SW 1271 (cell line): ENCODE measurements around the gene CHCHD4.

Experiments used
- DNase-seq, 2 experiments: peaks; one replicate each; lab custom pipeline; 2025; lab: John Stamatoyannopoulos, UW

Gene CHCHD4

DNA sequence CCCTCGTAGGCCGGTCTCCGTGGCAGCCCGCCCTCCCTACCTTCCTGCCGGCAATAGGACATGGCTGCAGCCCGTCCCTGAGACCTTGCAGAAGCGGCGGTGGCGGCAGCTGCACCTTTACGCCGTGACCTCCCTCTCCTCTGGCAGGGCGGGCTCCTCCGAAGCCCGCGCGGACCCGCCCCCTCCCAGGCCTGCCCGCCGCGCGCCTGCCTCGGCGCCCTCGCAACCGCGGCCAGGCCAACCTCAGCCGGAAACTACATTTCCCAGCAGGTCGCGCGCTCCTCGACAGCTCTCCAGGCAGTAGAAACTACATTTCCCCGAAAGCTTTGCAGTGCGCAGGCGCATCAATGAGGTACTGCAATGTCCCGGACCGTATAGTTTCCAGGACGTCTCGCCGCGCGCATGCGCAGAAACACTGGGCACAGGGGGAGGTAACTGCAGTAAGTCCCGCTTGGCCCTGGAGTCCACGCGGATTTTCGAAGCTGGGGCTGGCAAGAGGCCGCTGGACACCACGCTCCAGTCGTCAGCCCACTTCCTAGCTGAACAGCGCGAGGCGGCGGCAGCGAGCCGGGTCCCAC, at the start of gene CHCHD4, which contains the start of gene TMEM43:
TSS of gene CHCHD4 (minus strand) at position 256 of the 578 bp plus-strand sequence. CDS start at position 62, 194 bp downstream.
TSS of gene TMEM43 (plus strand) at position 438 of the 578 bp plus-strand sequence. CDS start 142 bp downstream, outside the sequence.
- DNase-seq, result peak; percentile 97 to 99

DNA sequence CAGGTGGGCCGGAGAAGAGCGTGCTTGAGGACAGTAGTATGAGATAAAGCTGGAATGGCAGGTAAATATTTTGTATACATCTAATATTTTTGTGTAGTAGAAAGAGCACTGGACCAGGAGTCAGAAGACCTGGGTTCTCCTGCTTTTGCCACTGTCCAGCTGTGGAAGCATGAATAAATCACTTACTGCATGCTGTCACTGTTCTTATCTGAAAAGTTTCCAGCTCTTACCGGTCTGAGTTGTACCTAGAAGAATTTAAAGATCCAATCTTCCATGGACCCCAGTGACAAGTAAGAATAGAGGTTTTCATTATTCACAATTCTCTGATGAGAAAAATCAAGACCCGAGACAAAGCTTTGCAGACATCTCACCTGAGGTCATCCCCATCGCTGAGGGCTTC, 47.8 kb upstream of the CHCHD4 start:
- DNase-seq, result no peak

DNA sequence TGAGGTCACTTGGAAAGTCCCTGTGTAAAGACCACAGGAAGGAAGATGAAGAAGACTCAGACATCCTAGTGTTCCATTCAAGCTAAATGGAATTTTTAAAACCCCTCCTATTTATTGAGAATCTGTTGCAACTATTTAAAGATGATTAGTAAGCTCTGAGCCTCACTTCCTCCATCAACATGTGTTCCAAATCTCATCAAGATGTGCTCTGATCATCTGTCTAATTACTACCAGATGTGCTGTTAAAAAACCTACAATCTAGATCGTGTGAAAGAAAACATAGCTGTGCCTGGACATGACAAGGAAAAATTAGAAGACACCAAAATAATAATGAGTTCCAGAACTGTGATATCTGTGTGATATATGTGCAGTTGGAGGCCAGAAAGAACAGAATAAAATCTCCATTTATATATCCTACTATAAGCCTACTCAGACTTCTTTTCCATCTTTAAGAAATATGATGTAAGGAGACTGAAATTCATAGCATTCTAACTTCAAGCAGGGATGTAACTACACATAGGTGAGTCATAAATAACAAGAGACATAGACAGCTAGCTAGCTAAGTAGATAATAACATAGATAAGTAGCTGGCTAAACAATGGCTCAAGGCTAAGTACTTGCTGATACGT, 46.0 kb upstream of the CHCHD4 start:
- DNase-seq, result no peak

- no peak for DNase-seq
These were observed 45.2 kb upstream of the CHCHD4 start for GRCh38 chr3:14169871-14170270.

DNA sequence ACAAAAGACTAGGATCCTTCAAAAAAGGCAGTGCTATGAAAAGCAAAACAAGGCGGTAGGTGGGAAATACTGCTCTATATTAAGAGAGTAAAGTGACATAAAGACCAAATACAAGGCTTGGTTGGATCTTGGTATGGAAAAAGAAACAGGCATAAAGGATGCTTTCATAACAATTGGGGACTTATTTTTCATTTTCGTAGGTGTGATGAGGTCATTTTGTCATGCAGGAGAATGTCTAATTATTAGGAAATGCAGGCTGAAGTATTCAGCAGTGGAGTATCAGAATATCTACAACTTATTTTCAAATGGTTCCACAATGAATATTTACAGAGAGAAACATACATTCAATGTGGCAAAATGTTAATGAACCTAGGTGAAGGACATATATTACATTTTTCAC, 44.8 kb upstream of the CHCHD4 start:
- no peak for DNase-seq

GRCh38 chr3:14166877-14167603, 42.4 kb upstream of the CHCHD4 start:
- no peak for DNase-seq

- DNase-seq, result no peak
These were observed 37.5 kb upstream of the CHCHD4 start for GRCh38 chr3:14162178-14162577.

- DNase-seq, result no peak
These were observed 36.6 kb upstream of the CHCHD4 start for GRCh38 chr3:14161282-14161681.

GRCh38 chr3:14159426-14159825, 34.8 kb upstream of the CHCHD4 start:
- no peak for DNase-seq

DNA sequence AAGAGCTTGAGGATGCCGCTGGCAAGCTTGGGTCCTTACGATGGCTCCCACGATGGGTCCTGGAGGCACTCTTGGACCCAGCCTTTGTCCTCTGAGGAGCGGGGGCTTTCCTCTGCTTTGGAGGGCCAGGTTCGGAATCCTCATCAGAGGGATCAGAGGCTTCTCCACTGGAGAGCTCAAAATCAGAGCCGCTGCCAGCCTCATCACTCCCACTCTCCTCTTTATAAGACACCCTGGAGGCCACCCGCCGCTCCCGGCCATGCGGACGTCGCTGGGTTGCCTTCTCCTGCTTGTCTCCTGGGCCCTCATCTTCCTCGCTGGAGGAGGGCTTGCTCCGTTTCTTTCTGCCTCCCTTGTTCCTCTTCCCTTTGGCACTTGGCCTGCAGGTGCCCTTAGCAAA, 33.7 kb upstream of the CHCHD4 start:
- DNase-seq, result no peak

DNA sequence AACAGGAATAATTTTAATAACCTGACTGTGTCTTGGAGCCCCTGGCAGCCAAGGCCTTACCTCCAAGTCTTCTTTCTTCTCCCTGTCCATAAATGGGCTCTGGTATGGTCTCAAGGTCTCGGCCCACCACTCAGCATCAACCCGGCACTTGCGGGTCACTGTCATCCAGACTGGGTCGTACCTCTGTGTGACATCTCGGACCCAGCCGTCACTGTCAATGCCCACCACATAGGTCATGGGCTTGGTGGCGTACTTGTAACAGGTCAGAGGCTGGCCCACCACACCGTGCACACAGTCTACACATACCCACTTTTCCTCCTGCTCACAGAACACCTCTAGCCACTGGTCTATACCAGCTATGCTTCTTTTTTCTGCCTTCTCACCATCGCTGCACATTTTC, 33.3 kb upstream of the CHCHD4 start:
- DNase-seq, result no peak

DNA sequence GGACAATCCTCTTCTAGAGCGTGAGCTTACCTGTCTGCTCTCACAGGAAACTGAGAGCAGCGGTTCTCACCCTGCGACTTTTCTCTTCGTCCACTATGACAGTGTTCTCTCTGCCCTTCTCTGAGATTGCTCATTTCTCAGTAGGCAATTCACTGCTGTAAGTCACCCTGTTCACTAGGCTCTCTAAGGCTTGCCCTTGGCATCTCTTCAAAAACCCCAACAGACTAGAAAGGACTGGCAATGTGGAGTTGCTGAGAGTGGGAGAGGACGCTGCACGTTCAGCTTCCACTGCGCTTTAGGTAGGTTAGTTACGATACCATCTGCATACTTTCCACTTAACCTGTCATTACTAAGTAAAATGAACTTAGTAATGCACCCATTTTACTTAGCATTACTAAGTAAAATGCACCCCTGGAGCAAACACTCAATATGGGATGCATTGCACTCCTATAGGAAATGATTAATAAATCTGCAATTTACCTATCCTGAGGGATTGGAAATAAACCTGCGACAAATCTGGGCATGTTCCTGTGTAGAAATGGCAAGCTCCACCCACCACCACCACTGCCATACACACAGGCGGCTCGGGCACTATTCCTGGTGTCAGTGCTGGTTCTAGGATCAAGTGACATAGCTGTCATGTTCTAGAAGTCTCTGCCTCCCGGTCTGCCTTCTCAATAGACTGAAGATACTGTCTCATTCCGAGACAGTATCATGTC, 32.3 kb upstream of the CHCHD4 start:
- no peak for DNase-seq

- no peak for DNase-seq
These were observed 31.5 kb upstream of the CHCHD4 start for GRCh38 chr3:14156201-14156600.

- DNase-seq, result no peak
These were observed 30.3 kb upstream of the CHCHD4 start for GRCh38 chr3:14154895-14155440.

DNA sequence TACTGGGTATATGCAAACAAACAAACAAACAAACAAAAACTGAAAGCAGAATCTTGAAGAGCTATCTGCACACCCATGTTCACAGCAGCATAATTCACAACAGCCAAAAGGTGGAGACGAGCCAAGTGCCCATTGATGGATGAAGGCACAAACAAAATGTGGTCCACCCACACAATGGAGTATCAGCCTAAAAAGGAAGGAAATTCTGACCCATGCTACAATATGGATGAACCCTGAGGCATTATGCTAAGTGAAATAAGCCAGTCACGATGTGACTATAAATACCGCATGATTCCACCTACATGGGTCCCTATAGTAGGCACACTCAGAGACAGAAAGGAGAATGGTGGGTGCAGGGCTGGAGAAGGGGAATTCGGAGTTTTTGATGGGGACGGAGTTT, 29.6 kb upstream of the CHCHD4 start:
- DNase-seq, result no peak

DNA sequence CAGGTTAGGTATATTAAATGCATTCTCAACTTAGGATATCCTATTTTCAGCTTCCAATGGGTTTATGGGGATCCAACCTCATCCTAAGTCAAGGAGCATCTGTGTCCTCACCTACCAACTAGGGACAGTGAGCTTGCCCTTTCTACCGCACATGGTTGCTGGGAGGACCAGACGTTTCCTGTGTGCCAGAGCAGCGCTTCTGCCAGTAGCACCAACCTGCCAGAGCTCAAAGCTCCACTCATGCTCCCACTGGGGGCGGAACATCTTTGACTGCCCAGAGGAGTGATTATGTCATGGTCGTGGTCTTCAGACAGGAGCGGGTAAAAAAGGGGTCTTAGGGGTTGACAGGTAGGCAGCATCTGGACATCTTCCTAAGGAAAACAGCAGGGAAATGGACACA, 29.0 kb upstream of the CHCHD4 start:
- DNase-seq, result no peak

- no peak for DNase-seq
These were observed 28.3 kb upstream of the CHCHD4 start for GRCh38 chr3:14152963-14153355.

- DNase-seq, result peak in 1 of 2 experiments; percentile 25
These were observed 27.7 kb upstream of the CHCHD4 start for GRCh38 chr3:14152233-14152962.

- DNase-seq, result no peak
These were observed 26.9 kb upstream of the CHCHD4 start for GRCh38 chr3:14151471-14152083.

DNA sequence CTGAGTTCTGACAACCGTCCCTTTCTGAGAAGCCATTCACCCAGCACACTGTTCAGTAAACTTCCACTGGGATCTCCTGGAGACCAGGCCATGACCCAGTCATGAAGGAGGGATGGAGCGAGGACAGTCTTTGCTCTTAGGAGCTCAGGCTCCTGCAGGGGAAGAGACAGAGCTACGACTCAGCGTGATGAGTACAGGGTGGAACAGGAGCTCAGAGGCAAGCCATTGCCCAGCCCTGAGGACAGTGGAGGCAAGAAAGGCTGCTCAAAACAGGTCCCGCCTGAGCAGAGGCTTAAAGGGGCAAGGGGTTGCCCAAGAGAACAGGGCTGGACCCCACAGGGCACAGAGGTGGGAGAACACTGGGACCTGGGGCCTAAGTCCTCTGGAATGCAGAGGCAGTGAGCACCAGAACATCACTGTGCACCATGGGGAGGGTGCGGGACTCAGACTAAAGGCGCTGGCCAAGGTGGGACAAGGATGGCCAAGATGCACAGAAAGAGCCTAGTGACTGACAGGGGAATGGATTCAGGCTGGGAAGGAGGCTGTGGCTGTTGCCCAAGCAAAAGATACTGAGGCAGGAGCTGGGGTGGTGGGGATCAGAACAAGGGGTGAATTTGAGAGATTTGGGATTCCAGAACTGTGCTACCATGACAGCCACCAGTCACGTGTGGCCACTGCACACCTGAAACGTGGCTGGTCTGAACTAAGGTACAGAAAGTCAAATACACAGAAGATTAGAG, 26.0 kb upstream of the CHCHD4 start:
- DNase-seq, result no peak
